Superior temporal gyrus (tissue), 1 donor: ENCODE measurements around the gene BABAM2.

Experiments used
- DNase-seq: peaks from one replicate; pipeline ENCODE4 v3.0.0-alpha.2; 2016; ENCODE audit errors: extremely low spot score

The BABAM2 gene

DNA sequence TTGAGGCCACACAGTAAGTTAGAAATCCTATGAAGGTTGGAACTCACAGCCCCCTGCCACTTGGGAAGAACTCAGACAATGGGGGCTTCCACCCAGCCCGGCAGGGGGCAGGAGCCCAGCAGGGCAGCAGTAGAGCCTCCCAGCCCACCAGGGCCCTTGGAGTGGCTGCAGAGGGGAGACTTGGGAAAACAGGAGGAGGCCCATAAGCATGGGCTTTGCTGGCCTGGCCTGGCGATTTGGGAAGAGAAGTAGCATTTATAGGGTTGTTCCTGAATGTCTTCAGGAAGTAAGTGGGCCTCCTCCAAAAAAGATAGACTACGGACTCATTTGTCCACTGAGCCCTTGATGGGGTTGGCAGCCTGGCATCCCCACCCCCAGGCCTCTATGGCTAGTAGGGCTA lies 484.7 kb downstream of the BABAM2 start:
- DNase-seq = no peak

DNA sequence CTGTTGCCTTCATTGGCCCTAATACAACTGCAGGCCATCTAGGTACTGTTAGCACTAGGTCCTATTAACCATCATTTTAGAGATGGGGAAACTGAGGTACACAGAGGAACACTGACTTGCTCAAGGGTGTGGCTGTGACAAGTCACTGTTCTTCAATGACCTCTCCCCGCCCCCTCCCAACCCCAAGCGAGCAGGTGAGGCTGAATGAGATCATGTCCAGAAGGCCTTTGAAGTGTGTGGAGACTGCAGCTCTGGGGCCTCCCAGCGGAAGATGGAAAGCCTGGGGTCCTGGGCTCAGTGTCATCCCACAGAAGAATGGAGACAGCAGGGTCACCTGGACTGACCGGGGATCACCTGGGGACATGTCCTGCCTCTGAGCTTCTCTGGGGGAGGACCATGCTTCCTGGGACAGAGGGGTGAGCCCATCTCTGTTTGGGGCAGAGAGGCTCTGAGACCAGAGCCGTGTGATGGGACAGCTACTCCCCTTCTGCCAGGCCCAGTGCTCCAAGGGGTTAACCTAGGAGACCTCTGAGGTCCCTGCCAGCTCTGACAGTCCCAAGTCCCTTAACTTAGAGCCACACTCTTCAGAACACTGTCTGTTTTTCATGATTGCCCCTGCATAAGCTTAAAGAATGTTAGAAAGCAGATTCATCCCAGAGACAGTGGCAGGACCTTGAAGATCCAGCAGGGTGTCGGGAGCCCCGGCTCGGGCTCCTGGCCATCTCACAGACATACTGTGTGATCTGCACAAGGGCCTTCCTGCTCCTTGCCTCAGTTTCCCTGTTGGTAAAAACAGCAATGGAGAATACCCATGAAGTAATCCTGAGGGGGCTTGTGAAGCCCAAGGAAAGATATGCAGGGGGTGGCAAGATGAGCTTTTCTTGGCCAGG lies 485.5 kb downstream of the BABAM2 start:
- no peak for DNase-seq

DNA sequence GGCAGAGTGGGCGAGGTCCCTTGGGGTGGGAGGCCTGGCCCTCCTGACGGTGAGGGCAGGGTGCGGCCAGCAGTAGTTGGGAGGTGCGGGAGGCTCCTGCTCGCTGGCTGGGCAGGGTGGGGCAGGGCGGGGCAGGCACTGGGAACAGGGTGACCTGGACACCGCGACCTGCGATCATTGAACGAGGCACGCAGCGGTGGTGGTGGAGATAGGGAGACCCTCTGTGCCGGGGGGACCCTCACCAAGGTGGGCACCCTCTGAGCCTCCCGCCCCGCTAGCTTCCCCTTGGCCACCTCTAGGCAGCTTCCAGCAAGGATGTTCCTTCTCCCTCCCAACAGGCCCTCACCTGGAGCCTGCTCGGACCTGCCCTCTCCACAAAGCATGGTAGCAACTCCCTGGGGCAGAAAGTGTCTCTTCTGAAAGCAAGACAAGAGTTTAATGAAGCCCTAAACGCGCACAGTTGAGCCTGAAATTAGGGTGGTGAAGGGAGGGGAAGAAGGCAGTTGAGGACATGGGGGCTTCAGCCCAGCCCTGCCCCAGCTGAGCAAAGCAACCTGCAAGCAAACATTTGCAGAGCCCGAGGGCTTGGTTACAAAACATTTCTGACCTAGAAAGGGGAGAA lies 486.8 kb downstream of the BABAM2 start:
- no peak for DNase-seq

DNA sequence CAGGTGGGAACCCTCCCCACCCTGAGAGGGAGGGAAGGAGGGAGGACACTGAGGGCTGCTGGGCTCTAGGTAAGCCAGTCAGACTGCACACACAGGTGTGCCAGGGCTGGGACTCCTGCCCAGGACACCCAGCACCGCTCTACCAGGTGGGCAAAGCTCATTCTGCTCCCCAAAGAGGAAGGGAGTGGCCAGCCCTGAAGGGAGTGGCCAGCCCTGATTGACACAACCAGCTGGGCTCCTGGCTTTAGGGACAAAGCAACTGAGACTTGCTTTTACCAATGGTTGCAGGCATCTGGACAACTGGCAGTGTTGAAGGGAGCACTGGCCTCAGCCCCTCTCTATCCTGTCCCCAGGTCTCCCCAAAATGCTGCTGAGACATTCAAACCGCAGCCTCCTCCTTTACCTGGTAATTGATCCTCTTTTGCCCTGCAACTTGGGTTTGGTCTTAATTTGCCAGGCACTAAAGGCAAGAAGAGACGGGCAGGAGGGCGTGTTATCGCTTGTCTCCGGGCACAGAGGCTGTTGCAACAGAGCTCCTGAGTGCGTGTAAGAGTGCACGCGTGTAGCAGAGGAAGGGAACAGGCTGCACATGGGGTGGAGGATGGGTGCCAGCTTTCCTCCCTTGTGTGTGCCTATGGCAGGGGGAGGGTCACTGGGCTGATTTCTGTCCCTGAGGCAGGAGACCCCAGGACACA lies 487.6 kb downstream of the BABAM2 start:
- no peak for DNase-seq

DNA sequence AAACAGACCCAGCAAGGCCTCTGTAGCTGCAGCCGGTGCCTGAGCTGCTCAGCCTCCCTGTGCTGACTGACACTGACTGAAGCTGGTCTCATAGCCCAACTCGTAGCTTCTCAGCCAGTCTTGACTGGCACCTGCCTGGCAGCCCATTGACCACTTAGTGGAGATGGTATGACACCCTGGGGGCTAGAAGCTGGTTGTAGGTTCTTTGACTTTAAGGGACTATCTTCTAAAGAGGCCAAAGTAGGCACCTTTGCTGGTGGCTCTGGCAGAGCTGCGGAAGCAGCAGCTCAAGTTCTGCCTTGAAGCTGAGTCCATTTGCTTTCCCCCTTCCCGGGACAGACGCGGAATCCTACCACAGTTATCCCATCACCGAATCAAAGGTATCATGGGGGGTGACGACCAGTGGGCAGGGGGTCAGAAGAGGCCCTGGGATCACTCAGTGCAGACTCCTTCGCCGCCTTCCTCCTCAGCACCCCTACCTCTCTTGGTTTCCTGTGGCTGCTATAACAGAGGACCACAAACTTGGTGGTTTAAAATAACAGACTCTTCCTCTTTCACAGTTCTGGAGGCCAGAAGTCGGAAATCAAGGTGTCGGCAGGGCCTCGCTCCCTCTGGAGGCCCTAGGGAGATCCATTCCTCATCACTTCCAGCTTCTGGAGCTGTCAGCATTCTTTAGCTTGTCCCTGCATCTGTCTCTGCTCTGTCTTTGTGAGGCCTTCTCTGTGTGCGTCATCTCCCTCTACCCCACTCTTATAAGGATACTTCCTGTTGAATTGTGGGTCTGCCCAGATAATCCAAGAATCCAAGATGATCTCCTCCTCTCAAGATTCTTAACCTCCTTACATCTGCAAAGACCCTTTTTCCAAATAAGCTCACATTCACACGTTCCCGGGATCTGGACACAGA lies 488.4 kb downstream of the BABAM2 start:
- no peak for DNase-seq

DNA sequence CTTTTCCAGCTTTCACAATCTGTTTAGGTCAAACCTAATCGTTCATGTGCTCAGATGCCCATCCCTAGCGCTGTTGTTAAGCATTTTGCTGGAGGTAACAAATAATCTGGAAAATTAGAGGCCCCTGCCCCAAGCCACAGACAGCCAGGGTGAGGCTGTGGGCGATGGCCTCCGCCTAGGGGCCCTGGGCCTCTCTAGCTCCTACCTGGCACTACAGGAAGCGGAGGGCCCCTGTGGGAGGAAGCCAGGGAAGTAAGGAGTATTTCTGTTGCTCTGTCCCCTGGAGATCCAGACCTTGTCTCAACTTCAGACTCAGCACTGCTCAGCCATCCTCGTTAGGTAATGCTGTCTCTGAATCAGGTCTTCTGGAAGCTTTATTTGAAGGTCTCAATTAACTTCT lies 489.7 kb downstream of the BABAM2 start:
- no peak for DNase-seq

DNA sequence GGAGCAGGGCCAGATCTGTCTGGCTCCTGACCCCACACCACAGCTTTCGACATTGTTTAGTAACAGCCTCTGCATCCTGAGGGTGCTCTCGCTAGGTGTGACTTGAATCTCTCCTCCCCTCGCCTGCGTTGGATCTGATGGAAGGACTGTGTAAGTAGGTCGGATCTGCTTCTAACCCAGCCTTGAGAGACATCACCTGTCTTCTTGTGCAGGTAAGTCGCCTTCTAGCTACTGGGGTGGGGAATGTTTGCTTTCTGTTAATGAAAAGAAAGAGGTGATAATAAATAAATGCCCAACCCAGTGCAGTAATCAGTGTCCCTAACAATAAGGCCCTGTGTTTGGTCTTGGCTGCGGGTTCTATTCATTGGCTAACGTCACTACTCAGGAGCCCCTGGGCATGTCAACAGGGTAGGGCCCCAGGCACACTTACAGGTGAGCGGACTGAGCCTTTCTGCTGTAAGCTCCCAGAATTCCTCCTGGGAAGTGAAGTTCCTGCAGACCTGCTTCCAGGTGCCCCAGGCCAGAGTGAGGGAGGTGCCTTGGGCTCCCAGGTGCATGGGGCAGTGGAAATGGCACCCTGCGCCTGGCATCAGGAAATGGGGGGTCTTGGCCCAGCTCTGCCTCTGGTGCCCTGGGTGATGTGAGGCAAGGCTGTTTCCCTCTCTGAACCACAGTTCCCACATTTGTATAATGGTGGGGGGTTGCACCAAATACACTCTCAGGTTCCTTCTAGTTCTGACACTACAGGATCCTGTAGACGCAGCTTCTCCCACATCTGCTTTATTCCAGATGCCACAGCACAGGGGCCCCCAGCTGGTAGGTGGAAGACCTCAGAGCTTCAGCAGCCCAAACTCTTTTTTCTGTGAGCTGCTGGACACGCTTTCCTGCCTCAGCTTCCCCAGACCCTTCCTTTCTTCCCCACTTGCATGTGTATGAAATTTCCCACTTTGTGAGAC lies 491.0 kb downstream of the BABAM2 start:
- DNase-seq = no peak

DNA sequence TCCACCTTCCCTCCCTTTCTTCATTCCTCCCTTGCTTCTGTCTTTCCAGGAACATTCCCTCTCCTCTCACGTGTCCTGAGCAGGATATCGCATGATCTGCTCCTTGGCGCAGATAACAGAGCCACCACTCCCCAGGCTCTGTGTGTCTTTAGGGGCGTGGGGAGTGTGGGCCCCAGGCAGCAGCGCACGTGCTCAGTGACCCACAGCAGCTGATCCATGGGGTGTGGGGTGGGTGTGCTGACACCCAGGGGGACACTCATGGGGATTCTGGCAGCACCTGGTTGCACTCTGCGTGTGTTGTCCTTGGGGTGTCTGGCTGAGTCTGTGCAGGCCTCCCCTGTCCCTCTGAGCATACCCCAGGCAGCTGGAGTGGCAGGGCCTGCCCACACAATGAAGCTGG lies 492.2 kb downstream of the BABAM2 start:
- DNase-seq = no peak

DNA sequence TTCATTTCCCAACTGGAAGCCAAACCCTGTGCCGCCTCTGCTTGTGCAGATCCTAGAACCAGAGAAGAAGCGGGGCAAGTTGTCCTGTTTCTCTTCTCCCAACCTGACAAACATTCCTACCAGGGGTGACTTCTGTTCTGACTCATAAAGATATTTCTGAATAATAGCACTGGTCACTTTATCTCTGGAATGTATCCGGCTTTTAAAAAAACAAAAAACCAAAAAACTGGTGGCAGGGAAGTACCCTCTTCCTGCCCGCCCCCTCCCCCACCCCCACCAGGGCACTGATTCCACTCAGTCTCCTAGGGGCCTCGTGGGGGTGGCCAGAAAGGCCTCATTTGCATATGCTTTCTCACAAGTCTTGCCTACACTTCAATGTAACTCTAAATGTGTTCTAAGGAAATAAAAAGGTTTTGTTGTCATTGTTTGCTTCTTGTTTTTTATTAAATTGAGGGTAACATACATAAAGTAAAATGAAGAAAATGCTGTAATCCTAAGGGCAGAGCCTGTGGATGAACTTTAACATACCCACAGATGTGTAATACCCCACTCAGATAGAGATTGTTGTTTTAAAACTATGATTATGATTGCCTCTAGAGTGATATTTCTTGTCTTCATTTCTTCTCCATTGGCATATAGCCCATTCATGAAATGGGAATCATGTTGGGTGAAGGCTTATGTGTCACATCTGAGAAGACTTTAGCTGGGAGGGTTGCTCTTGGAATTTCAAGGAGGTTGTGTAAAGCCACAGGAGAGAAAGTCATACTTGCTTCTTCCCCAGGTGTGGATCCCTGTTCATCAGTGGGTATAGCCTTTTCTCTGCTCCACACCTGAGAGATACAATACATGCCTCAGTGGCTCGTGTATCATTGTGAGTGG lies 496.8 kb downstream of the BABAM2 start:
- DNase-seq = no peak
